GM21737 (cell line): ENCODE results near the gene DLG2.
"Not testable (repeated sequence)": the region's sequence is repeated elsewhere in the genome, so short reads cannot be mapped to it uniquely, and the experiment has no call there.

Experiments used
- ATAC-seq: cut with Tn5 transposase; IDR thresholded peaks from one replicate; pipeline ENCODE4 v1.9.1; 2021; ENCODE audit warnings: mild to moderate bottlenecking, moderate library complexity; ENCODE audit not compliant: unreplicated experiment

Gene DLG2

GRCh38 chr11:83427943-83428342 lies 2199.2 kb downstream of the DLG2 start:
- no peak for ATAC-seq

- ATAC-seq: no peak
Observed at GRCh38 chr11:83427501-83427900, 2199.6 kb downstream of the DLG2 start.

GRCh38 chr11:83425137-83425466 lies 2202.0 kb downstream of the DLG2 start:
- ATAC-seq: no peak

- ATAC-seq: no peak
Observed at GRCh38 chr11:83424376-83425136, 2202.6 kb downstream of the DLG2 start.

GRCh38 chr11:83422641-83423040 lies 2204.5 kb downstream of the DLG2 start:
- not testable (repeated sequence) for ATAC-seq

- no peak for ATAC-seq
Observed at GRCh38 chr11:83410605-83411565, 2216.3 kb downstream of the DLG2 start.

- no peak for ATAC-seq
Observed at GRCh38 chr11:83409891-83410290, 2217.3 kb downstream of the DLG2 start.

GRCh38 chr11:83409476-83409875 lies 2217.7 kb downstream of the DLG2 start:
- ATAC-seq: no peak

GRCh38 chr11:83408946-83409345 lies 2218.2 kb downstream of the DLG2 start:
- no peak for ATAC-seq
